Measurements from ENCODE around the gene DOK3.

DNA sequence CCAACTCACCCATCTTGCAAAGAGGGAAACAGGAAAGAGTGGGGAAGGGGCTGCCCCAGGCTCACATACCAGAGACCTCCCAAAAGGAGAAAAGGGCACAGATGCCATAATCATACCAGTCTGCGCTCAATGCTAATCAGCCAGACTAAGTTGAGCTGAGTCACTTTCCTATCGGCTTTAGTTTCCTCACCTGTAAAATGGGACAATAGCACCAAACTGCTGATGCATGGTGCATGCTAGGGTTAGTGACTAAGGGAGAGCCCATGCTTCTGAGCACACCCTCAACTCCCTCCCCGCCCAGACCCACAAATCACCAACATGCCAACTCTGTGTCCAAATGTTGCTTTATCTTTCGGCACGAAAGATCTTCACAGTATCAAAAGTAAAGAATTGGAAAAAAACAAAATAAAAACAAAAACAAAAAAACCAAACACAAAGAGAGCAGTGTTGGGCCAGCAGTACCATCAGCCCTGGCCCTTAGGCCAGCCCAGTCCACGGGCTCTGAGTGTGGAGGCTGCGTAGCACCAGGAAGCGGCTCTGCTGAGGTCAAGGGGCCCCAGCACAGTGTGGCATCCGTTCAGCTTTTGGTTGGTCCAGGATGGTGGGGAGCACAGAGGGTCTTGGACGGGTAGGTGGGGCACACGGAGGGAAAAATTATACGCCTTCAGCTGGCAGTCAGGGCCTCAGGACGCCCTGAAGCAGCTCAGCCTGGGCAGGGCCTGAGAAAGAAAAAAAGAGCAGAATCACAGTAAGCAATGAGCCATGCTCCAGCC lies 10.0 kb upstream of the DOK3 start:
- no peak for TF ChIP-seq POLR2A (IDR thresholded peaks at IDR 0.05; ENCODE audit: low read length)
- no peak for TF ChIP-seq GATA1 (IDR thresholded peaks at IDR 0.05; ENCODE audit: low read depth, low read length)

All from erythroblast (primary cell).